HUES6 (cell line): ENCODE measurements around the gene CDX1.

Experiments used
- H3K27ac ChIP-seq: 2 replicates; pipeline ENCODE4 v1.7.0; 2013; ENCODE audit warnings: low read depth, mild to moderate bottlenecking, low read length, inconsistent platforms
- H3K27me3 ChIP-seq: 2 replicates; pipeline ENCODE4 v1.6.1; 2013; ENCODE audit warnings: low read length; ENCODE audit not compliant: control insufficient read depth, insufficient read depth
- H3K36me3 ChIP-seq: 2 replicates; pipeline ENCODE4 v1.6.1; 2013; ENCODE audit warnings: low read length; ENCODE audit not compliant: control insufficient read depth, insufficient read depth
- H3K4me1 ChIP-seq: 2 replicates; pipeline ENCODE4 v1.6.1; 2013; ENCODE audit warnings: low read length; ENCODE audit not compliant: control insufficient read depth, insufficient read depth
- H3K4me3 ChIP-seq: 2 replicates; pipeline ENCODE4 v1.5.1; 2013; ENCODE audit warnings: low read depth, low read length
- H3K9ac ChIP-seq: one replicate; pipeline ENCODE4 v1.6.1; 2013; ENCODE audit warnings: mild to moderate bottlenecking, low read length
- H3K9me3 ChIP-seq: 2 replicates; pipeline ENCODE4 v1.6.1; 2013; ENCODE audit warnings: low read depth, low read length; ENCODE audit not compliant: control insufficient read depth, insufficient read depth

The CDX1 gene

DNA sequence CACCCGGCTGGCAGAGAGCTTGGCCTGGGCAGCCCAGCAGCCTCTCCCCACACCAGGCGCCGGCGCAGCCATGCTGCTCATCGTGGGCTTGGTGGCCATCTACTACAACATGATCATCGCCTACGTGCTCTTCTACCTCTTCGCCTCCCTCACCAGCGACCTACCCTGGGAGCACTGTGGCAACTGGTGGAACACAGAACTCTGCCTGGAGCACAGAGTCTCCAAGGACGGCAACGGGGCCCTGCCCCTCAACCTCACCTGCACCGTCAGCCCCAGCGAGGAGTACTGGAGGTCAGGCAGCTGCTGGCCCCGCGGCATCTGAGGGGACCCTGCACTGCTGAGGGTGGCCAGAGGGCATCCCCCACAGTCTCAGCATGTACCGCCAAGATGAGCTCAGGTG lies 30.4 kb downstream of the CDX1 start:
- no peaks in the 10 kb centered on the region for H3K9me3 ChIP-seq
- no peaks in the 10 kb centered on the region for H3K36me3 ChIP-seq
- no peak overlapping the region for H3K9ac ChIP-seq
- H3K4me1 ChIP-seq: no peaks in the 10 kb centered on the region; the same call in 1 of the 2 replicates
- peaks cover 34% of the 10 kb centered on the region for H3K27me3 ChIP-seq
- H3K27ac ChIP-seq: no peak overlapping the region
- no peak overlapping the region for H3K4me3 ChIP-seq

DNA sequence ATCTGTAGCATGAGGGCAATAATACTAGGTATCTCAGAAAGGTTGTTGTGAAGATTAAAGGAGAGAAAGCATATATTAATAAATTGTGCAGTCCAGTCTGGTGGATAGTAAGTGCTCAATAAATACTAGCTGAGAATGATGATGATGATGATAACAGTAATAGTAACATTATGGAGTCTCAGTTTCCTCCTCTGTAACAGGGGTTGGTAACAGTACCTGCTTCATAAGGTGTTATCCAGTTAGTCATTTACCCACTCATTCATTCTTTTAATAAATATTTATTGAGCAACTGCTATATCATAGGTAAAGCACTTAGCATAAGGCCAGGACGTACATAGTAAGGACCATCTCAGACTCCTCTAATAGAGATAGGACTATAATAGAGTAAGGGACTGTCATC lies 30.9 kb downstream of the CDX1 start:
- H3K4me1 ChIP-seq: no peaks in the 10 kb centered on the region; the same call in 1 of the 2 replicates
- H3K9ac ChIP-seq: no peak overlapping the region
- no peaks in the 10 kb centered on the region for H3K36me3 ChIP-seq
- no peak overlapping the region for H3K27ac ChIP-seq
- H3K27me3 ChIP-seq: peaks cover 30% of the 10 kb centered on the region
- no peak overlapping the region for H3K4me3 ChIP-seq
- no peaks in the 10 kb centered on the region for H3K9me3 ChIP-seq

DNA sequence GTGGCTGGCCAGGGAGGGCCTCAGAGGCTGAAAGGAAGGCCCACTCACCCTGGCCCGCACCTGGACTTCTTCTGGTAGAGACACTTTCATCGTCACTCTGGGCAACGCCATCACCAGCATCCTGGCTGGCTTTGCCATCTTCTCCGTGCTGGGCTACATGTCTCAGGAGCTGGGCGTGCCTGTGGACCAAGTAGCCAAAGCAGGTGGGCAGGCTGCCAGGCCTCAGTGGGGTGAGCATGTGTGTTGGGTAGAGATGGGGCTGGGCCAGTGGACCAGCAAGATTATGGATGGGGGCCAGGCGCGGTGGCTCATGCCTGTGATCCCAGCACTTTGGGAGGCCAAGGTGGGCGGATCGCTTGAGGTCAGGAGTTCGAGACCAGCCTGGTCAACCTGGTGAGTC lies 35.9 kb downstream of the CDX1 start:
- Histone ChIP-seq H3K9me3 (no peaks in the 10 kb centered on the region), H3K36me3 (no peaks in the 10 kb centered on the region), H3K27ac (no peak overlapping the region), H3K27me3 (peaks cover 21% of the 10 kb centered on the region), H3K4me1 (peaks cover 7% of the 10 kb centered on the region; the same call in 1 of the 2 replicates), H3K9ac (no peak overlapping the region), H3K4me3 (no peak overlapping the region)

DNA sequence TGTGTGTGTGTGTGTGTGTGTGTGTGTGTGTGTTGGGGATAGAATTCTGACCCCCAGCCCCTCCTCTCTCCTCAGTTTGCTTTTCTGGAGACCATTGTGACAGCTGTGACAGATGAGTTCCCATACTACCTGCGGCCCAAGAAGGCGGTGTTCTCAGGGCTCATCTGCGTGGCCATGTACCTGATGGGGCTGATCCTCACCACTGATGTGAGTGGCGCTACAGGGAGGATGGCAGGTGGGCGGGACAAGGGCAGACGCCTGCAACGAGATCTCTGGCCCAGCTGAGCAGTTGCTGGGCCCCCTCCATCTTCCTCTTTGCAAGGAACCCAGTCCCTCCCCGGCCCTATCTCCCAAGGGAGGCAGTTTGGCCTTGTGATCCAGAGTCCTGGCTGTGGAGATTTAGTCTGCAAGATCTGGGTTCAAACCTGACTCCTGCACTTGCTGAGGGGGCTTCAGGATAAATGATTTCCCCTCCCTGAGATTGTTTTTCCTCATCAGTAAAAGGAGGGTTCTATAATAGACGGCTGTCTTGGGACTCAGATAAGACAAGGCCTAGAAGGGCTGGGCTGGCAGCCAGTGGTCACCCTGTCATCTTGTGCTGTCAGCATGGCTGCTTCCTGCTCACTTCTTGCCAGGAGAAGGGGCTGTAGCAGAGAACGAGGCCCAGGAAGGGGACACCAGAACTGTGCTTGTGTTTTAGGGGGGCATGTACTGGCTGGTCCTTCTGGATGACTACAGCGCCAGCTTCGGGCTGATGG lies 37.4 kb downstream of the CDX1 start:
- H3K4me3 ChIP-seq: no peak overlapping the region
- no peaks in the 10 kb centered on the region for H3K36me3 ChIP-seq
- H3K27me3 ChIP-seq: peaks cover 15% of the 10 kb centered on the region
- peaks cover 13% of the 10 kb centered on the region for H3K4me1 ChIP-seq
- H3K9ac ChIP-seq: no peak overlapping the region
- H3K9me3 ChIP-seq: no peaks in the 10 kb centered on the region
- H3K27ac ChIP-seq: no peak overlapping the region

DNA sequence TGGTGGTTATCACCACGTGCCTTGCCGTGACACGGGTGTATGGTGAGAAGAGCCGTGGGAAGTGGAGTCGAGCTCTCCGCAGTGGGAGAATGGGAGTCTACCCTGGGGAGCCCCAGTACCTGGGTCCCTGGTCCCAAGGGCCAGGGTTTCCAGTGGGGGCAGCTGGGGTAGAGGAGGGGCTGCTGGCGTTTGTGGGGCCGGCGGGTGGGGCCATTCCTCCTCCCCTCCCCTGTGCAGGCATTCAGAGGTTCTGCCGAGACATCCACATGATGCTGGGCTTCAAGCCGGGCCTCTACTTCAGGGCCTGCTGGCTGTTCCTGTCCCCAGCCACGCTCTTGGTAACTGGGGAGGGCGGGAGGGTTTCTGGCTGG lies 38.0 kb downstream of the CDX1 start:
- Histone ChIP-seq H3K9ac (no peak overlapping the region), H3K27ac (no peak overlapping the region), H3K4me3 (no peak overlapping the region), H3K36me3 (no peaks in the 10 kb centered on the region), H3K27me3 (peaks cover 9% of the 10 kb centered on the region; the same call in 1 of the 2 replicates), H3K4me1 (peaks cover 18% of the 10 kb centered on the region), H3K9me3 (no peaks in the 10 kb centered on the region)

DNA sequence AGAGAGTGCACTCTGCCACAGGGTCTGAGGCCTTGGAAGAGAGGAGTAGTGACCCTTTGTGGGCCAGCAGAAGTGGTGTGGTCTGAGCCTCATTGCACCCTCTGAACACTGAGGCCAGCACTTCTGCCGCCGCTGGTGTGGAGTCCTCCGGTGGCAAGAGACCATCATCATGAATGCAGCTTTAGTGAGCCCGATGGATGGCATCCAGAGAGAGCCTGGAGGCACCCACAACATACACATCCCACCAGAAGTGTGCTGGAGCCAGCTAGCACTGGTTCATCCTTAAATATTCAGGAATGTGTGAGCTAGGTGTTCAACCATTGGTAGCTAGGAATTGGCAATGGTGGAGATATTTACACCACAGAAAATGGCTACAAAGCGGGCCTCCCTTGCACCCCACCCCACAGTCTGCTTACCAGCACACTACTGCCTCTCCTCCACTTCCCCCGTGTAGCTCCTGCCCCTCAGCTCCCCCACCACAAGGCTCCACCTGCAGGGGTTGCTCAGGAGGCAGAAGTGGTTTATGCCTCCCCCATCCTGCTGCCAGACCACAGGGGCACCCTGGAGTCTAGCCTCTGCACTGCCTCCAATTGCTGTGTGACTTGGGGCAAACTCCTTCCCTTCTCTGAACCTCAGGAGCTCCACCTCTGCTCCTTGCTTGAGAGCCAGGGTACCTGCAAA lies 39.7 kb downstream of the CDX1 start:
- Histone ChIP-seq H3K36me3 (no peaks in the 10 kb centered on the region), H3K9me3 (no peaks in the 10 kb centered on the region), H3K27me3 (0 out of 2 replicates have a peak, but pooled peaks cover 2% of the 10 kb centered on the region), H3K9ac (no peak overlapping the region), H3K4me1 (peaks cover 29% of the 10 kb centered on the region), H3K27ac (no peak overlapping the region), H3K4me3 (no peak overlapping the region)

DNA sequence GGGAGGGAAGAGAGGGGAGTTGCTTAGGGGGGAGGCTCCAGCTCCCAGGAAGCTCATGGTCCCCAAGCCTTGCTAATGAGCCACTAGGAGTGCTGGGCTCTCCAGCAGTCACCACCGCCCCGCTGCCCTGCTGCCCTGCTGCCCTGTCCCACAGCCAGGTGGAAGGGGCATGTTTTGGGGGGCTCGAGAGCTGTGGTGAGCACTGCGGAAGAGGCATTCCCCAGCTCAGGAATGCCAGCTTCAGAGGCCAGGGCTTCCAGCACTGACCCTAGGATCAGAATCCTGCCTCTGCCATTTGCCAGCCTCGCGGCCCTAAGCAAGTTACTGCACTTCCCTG lies 40.2 kb downstream of the CDX1 start:
- Histone ChIP-seq H3K27ac (no peak overlapping the region), H3K9me3 (no peaks in the 10 kb centered on the region), H3K27me3 (0 out of 2 replicates have a peak, but pooled peaks cover 2% of the 10 kb centered on the region), H3K36me3 (no peaks in the 10 kb centered on the region), H3K4me1 (peaks cover 35% of the 10 kb centered on the region), H3K9ac (no peak overlapping the region), H3K4me3 (no peak overlapping the region)

DNA sequence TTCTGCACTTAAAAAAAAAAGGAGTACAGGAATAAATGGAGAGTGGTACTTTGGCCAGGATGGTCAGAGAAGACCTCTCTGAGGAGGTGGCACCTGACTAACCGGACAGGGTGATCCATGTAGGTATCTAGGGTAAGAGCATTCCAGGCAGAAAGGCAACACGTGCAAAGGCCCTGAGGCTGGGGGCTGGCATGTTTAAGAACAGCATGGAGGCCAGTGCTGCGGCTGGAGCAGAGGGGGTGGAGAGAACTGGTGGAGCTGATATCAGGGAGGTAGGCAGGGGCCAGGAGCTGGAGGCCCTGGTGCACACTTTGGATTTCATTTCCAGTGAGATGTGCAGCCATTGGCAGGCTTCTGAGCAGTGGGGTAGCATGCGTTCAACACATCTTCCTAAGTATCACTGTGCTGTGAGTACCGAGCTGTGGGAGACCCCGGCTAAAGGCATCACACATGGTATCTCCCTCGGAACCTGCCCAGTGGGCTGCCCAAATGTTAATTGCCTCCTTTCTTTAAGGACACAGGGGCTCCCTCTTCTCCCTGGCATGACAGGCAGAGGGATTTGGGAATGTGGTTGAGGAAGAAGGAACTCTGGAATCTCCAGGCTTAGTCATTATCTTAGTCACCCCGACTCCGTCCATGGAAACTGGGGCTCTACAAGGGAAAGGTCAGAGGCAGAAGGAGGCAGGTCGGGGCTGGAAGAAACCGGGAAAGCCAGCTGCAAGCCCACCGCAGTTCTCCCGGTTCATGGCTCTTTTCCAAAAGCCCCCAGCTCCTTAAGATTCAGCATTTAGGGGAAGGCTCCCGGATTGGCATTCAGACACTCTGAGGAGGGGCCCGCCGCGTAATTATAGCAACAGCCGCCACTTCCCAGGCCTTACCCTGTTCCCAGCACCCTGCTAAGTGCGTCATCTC lies 41.9 kb downstream of the CDX1 start:
- 0 out of 2 replicates have a peak, but pooled peaks cover 2% of the 10 kb centered on the region for H3K27me3 ChIP-seq
- H3K9me3 ChIP-seq: no peaks in the 10 kb centered on the region
- H3K36me3 ChIP-seq: no peaks in the 10 kb centered on the region
- H3K9ac ChIP-seq: no peak overlapping the region
- H3K27ac ChIP-seq: no peak overlapping the region
- peaks cover 42% of the 10 kb centered on the region for H3K4me1 ChIP-seq
- H3K4me3 ChIP-seq: no peak overlapping the region

DNA sequence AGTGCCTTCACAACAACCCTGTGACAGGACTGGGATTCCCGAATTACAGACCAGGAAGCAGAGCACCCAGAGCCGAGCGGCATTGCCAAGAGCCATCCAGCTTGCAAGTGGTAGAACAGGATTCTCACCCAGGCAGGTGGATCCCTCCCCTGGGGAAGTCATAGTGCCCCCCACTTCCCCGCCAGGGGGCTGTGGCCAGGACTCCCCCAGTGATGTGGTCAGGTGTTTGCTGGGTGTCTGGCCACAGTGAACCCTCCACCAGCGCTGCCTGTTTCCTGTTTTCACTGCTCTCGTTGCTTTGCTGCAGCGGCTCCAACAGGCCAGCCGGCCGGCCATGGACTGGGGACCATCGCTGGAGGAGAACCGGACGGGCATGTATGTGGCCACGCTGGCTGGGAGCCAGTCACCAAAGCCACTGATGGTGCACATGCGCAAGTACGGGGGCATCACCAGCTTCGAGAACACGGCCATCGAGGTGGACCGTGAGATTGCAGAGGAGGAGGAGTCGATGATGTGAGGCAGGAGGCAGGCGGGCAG lies 42.6 kb downstream of the CDX1 start:
- H3K9ac ChIP-seq: no peak overlapping the region

DNA sequence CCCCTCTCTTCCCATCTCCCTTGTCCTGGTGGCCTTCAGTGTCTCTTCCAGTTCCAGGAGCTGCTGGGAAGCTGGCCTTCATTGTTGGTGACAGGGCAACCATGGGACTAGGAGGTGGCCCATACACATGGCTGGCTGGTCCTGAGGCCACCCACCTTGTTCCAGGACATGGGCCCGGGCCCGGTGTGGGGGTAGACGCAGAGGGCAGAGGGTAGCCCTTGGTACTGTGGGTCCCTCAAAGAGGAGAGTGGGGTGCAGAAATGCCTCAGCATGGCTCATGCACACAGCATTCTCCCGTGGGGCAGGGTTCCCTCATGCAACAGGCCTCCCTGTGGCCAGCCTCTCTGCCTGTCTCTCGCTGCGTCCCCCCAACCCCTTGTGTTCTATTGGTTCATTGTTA lies 44.1 kb downstream of the CDX1 start:
- Histone ChIP-seq H3K9ac (peak overlapping the region; percentile 37), H3K36me3 (no peaks in the 10 kb centered on the region), H3K27ac (no peak overlapping the region), H3K27me3 (0 out of 2 replicates have a peak, but pooled peaks cover 2% of the 10 kb centered on the region), H3K9me3 (no peaks in the 10 kb centered on the region), H3K4me1 (peaks cover 45% of the 10 kb centered on the region), H3K4me3 (no peak overlapping the region)

More for the DNA sequence above, 42.6 kb downstream of the CDX1 start:
- Histone ChIP-seq H3K27ac (no peak overlapping the region), H3K9me3 (no peaks in the 10 kb centered on the region), H3K4me3 (no peak overlapping the region), H3K27me3 (0 out of 2 replicates have a peak, but pooled peaks cover 2% of the 10 kb centered on the region), H3K4me1 (peaks cover 45% of the 10 kb centered on the region), H3K36me3 (no peaks in the 10 kb centered on the region)
